Loucy (cell line): ENCODE measurements around the gene NPFFR1.
"Not testable (repeated sequence)": the region's sequence is repeated elsewhere in the genome, so short reads cannot be mapped to it uniquely, and the experiment has no call there.

Experiments
- H2AFZ ChIP-seq: fragments of 200-600 bp; sonication (generic); 2 replicates; pipeline ENCODE4 v1.6.0; 2016; ENCODE audit warnings: antibody characterized with exemption, mild to moderate bottlenecking, low read length, moderate library complexity
- H3F3A ChIP-seq: fragments of 200-600 bp; 2 replicates; pipeline ENCODE4 v1.6.0; 2016; ENCODE audit warnings: antibody characterized with exemption, low read depth, mild to moderate bottlenecking
- H3K27me3 ChIP-seq: fragments of 200-600 bp; sonication (generic); 2 replicates; pipeline ENCODE4 v1.6.1; 2014; ENCODE audit warnings: low read length, mild to moderate bottlenecking; ENCODE audit not compliant: insufficient read depth, poor library complexity, severe bottlenecking
- H3K36me3 ChIP-seq: fragments of 200-600 bp; sonication (generic); 2 replicates; pipeline ENCODE4 v1.6.1; 2016; ENCODE audit warnings: low read length; ENCODE audit not compliant: insufficient read depth
- H3K4me1 ChIP-seq: fragments of 200-600 bp; sonication (generic); 2 replicates; pipeline ENCODE4 v1.5.1; 2014; ENCODE audit warnings: low read length, mild to moderate bottlenecking; ENCODE audit not compliant: insufficient read depth, poor library complexity, severe bottlenecking
- H3K4me2 ChIP-seq: fragments of 200-600 bp; sonication (generic); 2 replicates; pipeline ENCODE4 v1.6.0; 2014; ENCODE audit warnings: antibody characterized with exemption, low read length, low read depth, mild to moderate bottlenecking; ENCODE audit not compliant: poor library complexity, severe bottlenecking
- H3K4me3 ChIP-seq: fragments of 200-600 bp; sonication (generic); 2 replicates; pipeline ENCODE4 v1.5.1; 2014; ENCODE audit warnings: low read length, mild to moderate bottlenecking, mixed read lengths; ENCODE audit not compliant: poor library complexity, severe bottlenecking
- H3K79me2 ChIP-seq: fragments of 200-600 bp; sonication (generic); 2 replicates; pipeline ENCODE4 v1.6.1; 2014; ENCODE audit warnings: low read length; ENCODE audit not compliant: insufficient read depth
- H3K9ac ChIP-seq: fragments of 200-600 bp; sonication (generic); 2 replicates; pipeline ENCODE4 v1.6.0; 2014; ENCODE audit warnings: mild to moderate bottlenecking, low read depth, low read length, moderate library complexity; ENCODE audit not compliant: poor library complexity, severe bottlenecking
- H3K9me2 ChIP-seq: fragments of 200-600 bp; sonication (generic); replicated peaks from 2 replicates; pipeline ENCODE4 v1.6.1; 2016; ENCODE audit warnings: low read depth, low read length, mixed read lengths
- H3K9me3 ChIP-seq: fragments of 200-600 bp; sonication (generic); 2 replicates; pipeline ENCODE4 v1.6.1; 2014; ENCODE audit warnings: mild to moderate bottlenecking, antibody characterized with exemption, low read length, low read depth; ENCODE audit not compliant: insufficient read depth
- H4K20me1 ChIP-seq: fragments of 200-600 bp; sonication (generic); 2 replicates; pipeline ENCODE4 v1.6.0; 2014; ENCODE audit warnings: antibody characterized with exemption, low read length, mild to moderate bottlenecking; ENCODE audit not compliant: insufficient read depth, poor library complexity, severe bottlenecking
- CTCF ChIP-seq: fragments of 200-600 bp; sonication (generic); conservative IDR thresholded peaks from 2 replicates; pipeline ENCODE4 v1.5.1; 2014; ENCODE audit warnings: mild to moderate bottlenecking, antibody characterized with exemption, low read length
- EZH2phosphoT487 ChIP-seq: fragments of 200-600 bp; IDR thresholded peaks from 2 replicates; pipeline ENCODE4 v1.6.1; 2018; ENCODE audit warnings: antibody characterized with exemption, mild to moderate bottlenecking, moderate library complexity, borderline replicate concordance

The NPFFR1 gene

GRCh38 chr10:70260259-70260658, 23.5 kb downstream of the NPFFR1 start:
- H3K9me3 ChIP-seq = 0 out of 2 replicates have a peak, but pooled peaks cover 4% of the 10 kb centered on the region
- TF ChIP-seq CTCF (no peak), EZH2phosphoT487 (no peak)
- H3K4me3 ChIP-seq = no peak overlapping the region
- no peaks in the 10 kb centered on the region for H4K20me1 ChIP-seq
- H3K9ac ChIP-seq = no peak overlapping the region
- no peaks in the 10 kb centered on the region for H3K4me1 ChIP-seq
- no peaks in the 10 kb centered on the region for H3K9me2 ChIP-seq
- H3F3A ChIP-seq = no peaks in the 10 kb centered on the region
- no peak overlapping the region for H2AFZ ChIP-seq
- H3K27me3 ChIP-seq = no peaks in the 10 kb centered on the region
- H3K79me2 ChIP-seq = no peaks in the 10 kb centered on the region
- no peaks in the 10 kb centered on the region for H3K36me3 ChIP-seq
- no peak overlapping the region for H3K4me2 ChIP-seq

- TF ChIP-seq EZH2phosphoT487 = no peak
- no peak for TF ChIP-seq CTCF
- no peaks in the 10 kb centered on the region for H3K36me3 ChIP-seq
- no peak overlapping the region for H2AFZ ChIP-seq
- no peak overlapping the region for H3K4me3 ChIP-seq
- 0 out of 2 replicates have a peak, but pooled peaks cover 4% of the 10 kb centered on the region for H3K9me3 ChIP-seq
- no peaks in the 10 kb centered on the region for H3F3A ChIP-seq
- no peak overlapping the region for H3K9ac ChIP-seq
- no peaks in the 10 kb centered on the region for H3K9me2 ChIP-seq
- H3K79me2 ChIP-seq = no peaks in the 10 kb centered on the region
- H3K27me3 ChIP-seq = no peaks in the 10 kb centered on the region
- no peak overlapping the region for H3K4me2 ChIP-seq
- no peaks in the 10 kb centered on the region for H3K4me1 ChIP-seq
- H4K20me1 ChIP-seq = no peaks in the 10 kb centered on the region
These were observed 25.6 kb downstream of the NPFFR1 start for GRCh38 chr10:70258216-70258615.

- not testable (repeated sequence) for H3K4me3 ChIP-seq, H3K9me2 ChIP-seq, H3K9me3 ChIP-seq, H3K36me3 ChIP-seq, H3K79me2 ChIP-seq, H3F3A ChIP-seq, H3K4me2 ChIP-seq, H3K4me1 ChIP-seq, H2AFZ ChIP-seq, H4K20me1 ChIP-seq, H3K9ac ChIP-seq, H3K27me3 ChIP-seq
These were observed 26.0 kb downstream of the NPFFR1 start for GRCh38 chr10:70257816-70258215.

GRCh38 chr10:70256463-70256862, 27.3 kb downstream of the NPFFR1 start:
- Histone ChIP-seq H3K9me3 (0 out of 2 replicates have a peak, but pooled peaks cover 4% of the 10 kb centered on the region), H3K4me3 (no peak overlapping the region), H3F3A (no peaks in the 10 kb centered on the region), H3K9ac (no peak overlapping the region), H4K20me1 (no peaks in the 10 kb centered on the region), H3K4me1 (no peaks in the 10 kb centered on the region), H3K36me3 (no peaks in the 10 kb centered on the region), H3K27me3 (no peaks in the 10 kb centered on the region), H3K4me2 (no peak overlapping the region), H3K9me2 (no peaks in the 10 kb centered on the region), H3K79me2 (no peaks in the 10 kb centered on the region), H2AFZ (no peak overlapping the region)
- TF ChIP-seq CTCF = no peak
- no peak for TF ChIP-seq EZH2phosphoT487
